Inferior parietal cortex (tissue), 1 donor: ENCODE measurements around the gene SOX6.
"Not testable (repeated sequence)": the region's sequence is repeated elsewhere in the genome, so short reads cannot be mapped to it uniquely, and the experiment has no call there.

Experiments used
- DNase-seq: peaks from one replicate; pipeline ENCODE4 v3.0.0-alpha.2; 2016; ENCODE audit errors: extremely low spot score

The SOX6 gene

DNA sequence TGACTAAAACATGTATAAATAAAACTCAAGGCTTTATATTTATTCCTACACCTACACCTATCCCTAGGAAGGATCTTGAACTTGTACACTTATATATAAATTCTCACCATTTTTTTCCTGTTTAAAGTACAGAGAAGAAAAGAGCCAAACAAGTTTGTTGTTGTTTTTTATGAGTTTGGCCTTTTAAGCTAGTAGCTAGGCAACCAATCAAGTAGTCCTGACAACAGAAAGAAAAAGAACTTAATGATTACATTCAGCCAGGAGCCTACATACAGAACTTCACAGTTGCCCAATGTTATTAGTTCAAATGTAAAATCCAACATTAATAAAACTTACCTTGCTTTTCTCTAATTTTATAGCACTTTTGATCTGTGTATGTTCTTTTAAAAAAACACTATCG is 316.2 kb downstream of the SOX6 start:
- DNase-seq = no peak

DNA sequence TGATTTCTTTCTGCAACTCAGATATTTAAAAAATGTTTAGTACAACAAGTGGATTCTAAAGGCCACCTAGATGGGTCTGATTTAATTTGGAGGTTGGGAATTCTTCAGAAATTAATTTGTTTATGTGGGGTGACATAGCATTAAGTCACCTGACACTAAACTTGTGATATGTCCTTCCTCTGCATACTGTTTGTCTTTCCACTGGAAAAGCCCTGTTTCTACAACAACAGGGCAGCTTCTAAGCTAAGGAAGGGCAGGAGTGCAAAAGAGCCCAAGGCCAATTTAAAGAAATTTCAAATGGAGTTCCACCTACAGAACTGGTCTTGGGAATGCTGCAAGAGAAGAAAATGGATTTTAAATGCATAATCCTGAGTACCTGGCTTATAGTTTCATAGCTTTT is 319.2 kb downstream of the SOX6 start:
- DNase-seq = no peak

DNA sequence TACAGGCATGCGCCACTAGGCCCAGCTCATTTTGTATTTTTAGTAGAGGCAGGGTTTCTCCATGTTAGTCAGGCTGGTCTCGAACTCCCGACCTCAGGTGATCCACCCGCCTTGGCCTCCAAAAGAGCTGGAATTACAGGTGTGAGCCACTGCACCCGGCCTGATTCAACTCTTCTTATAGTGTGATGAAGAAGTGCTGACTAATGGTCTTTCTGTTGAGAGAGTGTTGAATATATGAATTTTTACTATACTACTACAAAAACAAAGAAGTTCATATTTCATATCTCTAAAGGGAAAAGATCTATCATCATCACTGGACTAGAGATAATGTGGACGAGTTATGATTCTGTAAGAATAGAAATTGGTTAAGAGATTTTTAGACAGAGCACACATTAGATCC is 320.1 kb downstream of the SOX6 start:
- DNase-seq = no peak

DNA sequence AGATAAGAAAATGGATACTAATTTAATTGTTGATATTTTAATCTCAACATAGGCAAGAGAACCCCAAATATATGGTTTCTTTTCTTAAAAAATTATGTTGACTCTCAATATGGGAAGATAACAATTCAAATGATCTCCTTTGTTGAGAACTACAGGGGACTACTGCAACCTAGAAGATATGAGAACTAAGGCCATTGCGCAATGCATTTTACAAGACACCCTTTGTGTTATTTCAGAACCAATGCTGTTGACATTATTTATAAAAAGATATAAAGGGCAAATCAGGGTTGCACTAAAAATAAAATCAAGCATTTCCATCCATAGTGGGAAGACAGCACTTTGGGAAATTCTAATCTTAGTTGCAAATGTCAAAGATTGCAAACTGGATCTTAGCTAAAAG is 322.3 kb downstream of the SOX6 start:
- no peak for DNase-seq

DNA sequence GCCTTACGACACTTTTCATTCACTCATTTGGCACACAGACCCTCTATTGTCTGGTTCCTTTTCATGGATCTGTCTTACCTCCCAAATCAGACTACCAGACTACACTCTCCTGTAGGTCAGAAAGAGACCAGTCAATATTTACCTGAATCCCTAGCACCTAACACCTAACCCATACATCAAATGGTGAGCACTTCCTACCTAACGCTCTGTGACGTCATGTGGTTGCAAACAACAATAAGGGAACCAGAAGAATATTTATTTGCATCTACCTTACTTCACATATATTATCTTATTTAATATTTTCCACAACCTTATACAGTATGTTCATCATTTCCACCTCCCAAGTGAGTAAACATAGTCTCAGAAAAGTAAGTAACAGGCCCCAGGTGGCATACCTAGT is 323.4 kb downstream of the SOX6 start:
- DNase-seq = no peak

DNA sequence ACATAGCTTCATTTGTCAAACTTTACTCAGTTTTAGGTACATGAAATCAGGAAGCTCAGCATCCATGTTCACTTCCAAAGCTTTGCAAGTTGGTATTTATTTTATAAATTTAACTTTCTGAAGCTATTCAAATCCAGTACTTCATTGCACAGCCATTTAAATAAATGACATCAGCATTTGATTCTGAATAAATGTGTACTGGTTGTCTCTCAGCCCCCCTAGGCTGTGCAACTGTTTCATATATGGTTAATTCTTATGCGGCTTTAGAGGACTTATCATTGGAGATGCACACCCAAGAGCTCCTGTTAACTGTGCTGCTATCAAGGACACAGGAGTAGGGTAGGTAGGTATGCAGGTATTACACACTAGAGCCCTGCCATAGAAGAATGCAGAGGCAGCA is 325.1 kb downstream of the SOX6 start:
- DNase-seq = no peak

DNA sequence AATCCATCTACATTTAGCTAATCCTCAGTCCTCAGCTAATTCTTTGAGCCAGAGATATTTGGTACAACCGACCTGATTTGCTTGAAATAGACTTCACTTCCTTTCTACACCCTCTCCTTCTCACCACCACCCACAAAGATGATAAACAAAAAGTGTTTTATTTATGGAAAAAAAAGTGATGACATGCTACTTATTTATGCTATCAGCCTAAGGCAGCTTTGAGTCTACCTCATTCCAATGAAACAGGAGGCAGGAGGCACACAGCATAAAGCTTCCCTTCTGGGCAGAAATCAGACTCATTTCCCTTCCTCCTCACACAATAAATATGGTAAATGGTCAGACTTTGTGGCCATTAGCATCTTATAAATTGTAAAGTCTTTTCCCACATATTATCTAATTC is 325.7 kb downstream of the SOX6 start:
- DNase-seq = no peak

DNA sequence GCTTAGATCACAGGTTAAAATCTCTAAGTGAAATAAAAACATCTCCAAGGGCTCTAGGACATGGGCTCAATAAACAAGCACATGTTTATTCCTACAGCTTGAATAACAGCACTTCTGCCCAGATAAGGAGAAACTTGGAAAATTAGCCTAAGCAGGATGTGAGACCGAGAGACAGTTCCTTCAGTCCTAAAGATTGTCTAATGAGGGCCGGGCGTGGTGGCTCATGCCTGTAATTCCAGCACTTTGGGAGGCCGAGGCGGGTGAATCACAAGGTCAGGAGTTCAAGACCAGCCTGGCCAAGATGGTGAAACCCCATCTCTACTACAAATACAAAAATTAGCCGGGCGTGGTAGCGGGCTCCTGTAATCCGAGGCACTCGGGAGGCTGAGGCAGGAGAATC is 327.2 kb downstream of the SOX6 start:
- not testable (repeated sequence) for DNase-seq

DNA sequence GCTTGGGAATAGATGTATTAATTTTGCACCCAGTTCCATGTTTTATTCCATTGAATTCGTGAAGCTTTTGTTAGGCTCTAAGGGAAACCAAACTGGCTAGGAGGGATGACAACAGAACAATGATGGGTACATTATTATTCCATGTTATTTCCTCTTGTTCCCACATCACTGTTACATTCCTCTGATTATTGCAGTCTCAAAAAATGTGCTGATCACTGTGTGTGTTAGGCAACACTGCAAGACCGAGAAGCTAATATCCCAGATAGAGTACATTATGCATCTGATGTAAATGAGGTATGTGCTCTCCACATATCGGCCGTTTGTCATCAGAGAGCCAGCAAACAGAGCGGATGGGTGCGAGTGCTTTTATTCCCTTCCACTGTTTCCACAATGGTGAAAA is 327.9 kb downstream of the SOX6 start:
- DNase-seq = no peak

DNA sequence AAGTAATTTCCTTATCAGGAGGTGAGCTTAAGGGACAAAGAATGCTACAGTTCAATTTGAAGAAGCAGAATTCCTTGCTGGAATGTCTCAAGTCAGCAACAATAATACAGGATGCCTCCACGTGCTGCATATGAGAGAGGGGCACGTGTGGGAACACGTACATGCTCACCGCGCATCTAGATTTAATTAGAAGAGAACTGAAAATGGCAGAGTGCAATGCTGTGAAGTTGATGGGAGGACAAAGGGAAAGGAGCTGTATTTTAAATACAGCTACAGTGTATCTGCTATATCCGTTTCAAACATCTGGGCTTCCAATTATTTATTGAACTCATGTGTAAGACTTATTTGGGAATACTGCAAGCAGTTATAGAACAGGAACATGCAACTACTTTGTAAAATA is 328.7 kb downstream of the SOX6 start:
- DNase-seq = no peak

DNA sequence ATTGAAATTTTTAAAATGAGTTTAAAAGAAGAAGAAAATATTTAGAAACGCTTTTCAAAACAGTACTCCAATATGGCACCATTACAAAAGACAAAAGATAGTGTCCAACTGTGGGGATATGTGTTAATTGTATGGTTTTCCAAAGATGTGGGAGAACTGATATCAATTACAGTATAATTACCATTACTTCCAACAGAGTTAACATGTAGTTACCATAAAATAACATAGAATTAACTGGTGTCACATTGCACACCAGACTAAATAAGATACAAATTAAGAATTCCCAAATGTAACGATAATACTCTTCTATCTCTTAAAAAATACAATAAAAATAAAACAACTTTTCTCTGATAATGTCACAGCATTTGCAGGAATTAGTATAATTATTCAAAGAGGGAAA is 329.5 kb downstream of the SOX6 start:
- no peak for DNase-seq

DNA sequence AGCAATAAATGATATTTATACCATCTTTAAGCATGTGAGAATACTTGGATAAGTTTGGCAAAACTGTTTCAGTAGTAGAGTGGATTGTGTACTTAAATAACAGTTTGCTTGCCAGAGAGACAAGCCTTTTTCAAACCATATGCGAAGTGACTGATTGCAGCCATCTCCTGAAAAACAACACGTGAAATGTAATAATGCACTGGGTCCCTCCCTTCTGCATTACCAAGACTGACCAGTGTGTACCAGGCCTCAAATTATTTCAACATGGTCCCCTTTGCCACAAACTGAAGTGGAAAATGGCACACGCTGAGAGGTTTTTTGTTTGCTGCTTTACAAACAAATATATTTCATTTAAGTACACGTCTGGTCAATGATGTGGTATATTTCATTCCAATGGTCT is 337.4 kb downstream of the SOX6 start:
- no peak for DNase-seq

DNA sequence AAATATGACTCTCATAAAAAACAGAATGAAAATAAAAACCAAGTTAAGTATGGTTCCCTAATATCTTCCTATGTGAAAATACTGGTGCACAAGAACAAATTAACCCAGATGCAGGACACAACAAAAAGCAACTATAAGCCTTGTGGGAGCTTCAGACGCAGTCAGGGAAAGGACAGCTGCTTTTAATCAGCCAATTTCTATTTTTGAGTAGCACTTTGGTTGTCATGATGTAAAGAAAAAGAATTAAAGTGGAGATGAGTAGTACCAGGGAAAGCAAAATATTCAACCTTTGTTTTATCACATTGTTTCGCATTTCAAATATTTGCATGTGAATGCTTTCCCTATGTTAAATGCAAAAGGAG is 339.9 kb downstream of the SOX6 start:
- DNase-seq = no peak

DNA sequence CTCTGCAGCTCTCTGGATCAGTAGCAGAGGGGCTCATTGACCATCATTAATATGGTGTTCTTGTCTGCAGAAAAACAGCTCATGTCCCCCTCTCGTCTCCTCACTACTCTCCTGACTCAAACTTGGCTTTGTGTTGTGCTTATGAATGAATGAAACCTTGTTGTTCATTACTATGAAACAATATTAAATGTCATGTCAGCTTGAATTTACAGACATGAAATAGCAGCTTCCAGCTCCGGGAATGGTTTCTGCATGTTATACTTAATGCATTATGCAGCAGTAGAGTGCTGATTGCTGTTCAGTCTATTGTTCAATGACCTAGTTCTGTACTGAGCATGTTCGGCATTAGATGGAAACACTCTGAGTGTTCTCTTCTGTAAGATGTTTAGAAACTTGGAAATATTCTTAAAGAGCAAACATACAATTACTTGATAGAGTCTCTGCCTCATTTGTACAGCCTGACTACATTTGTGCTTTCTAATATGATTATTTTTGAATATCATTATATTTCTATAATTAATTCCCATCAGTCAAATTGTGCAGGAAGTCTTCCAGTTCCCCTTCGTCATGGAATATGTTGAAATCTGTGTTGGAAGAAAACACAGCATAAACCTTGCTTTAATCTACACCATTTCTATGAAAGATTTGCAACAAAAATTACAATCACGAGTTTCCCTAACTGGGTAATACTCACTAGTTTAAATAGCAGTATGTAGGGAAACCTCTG is 340.4 kb downstream of the SOX6 start:
- no peak for DNase-seq

DNA sequence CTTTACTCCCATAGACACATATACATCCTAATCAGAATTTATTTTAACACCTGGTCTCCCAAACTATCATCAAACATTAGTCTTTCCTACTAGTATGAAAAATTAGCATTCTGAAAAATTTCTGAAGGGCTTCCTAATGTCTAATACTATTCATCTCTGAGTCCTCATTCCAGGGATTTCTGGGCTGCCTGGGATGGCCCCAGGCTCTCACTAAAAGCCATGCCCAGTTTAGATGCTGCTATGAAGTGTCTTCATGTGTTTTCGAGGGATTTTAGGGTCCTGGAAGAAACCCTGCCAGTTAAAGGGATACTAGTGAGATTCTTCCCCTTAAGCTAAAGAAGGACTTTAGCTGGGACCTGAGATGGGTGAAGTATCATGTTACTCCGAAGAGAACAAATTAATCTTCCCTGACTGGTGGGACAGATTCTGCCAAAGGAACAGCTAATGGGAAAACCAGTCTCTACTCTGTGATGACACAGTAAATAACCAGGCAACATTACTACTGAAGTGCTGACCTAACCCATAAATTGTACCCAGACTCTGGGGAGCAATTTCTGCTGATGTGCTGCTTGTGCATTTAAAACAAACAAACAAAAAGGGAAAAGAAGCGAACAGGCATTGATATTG is 342.6 kb downstream of the SOX6 start:
- no peak for DNase-seq

DNA sequence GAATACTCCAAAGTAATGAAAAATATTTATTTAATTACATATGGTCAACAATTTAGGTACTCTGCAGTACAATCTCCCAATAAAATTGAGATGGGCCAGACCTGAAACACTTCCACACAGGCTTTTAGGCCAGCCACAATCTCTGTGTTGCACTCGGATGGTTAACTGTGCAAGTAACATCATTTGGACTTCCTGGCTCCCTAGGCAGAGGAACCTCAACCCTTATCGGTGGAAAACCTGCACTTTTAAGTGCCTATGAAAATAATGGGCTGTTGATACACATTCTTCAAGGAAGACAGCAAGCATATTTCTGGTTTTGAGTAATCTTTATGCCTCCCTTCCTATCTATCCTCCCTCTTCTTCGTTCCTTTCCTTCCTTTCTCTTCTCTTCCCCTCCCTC is 343.1 kb downstream of the SOX6 start:
- no peak for DNase-seq

DNA sequence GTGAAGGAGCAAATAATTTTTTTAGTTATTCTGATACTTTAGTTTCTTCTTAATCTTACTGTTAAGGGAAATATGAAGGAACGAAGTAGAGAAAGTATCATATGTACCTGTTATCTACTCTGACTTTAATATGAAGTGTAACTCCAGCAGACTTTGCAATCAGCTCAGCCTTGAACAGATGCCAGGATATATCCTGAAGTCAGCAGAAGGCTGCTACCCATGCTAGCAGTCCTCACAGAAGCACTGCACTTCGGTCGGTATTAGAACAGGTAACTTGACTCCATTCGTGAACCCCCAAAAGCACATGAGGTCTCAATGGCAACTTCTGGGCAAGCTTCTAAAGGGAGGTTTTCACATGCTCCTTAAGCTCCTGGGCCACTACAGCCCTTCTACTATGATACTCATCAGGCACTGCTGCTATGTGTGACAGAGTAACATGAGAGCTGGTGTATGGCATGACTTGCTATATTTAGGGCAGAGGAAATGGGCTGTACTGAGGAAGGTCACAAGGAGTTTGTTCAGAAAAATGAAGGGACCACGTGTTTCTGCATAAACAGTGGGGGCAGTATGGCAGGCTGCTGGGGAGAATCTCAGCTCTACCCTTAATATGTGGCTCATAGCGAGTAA is 344.1 kb downstream of the SOX6 start:
- no peak for DNase-seq

DNA sequence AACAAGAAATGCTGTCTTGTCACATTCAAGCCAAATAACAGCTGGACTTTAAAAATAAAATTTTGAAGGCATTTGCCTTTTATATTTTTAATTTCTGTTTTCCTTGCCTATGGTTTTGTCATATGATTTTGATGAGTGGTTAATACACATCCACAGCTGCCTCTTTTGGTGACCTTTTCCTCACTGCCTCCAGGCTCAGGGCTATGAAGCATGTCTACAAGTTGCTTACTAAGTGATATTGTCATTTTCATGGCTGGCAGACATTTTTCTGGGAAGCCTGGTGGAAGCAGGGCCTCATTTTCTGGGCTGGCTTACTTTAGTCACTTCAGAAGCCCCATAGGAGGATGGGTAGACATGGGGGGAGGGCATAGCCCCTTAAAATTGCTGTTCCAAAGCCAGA is 344.9 kb downstream of the SOX6 start:
- DNase-seq = no peak

DNA sequence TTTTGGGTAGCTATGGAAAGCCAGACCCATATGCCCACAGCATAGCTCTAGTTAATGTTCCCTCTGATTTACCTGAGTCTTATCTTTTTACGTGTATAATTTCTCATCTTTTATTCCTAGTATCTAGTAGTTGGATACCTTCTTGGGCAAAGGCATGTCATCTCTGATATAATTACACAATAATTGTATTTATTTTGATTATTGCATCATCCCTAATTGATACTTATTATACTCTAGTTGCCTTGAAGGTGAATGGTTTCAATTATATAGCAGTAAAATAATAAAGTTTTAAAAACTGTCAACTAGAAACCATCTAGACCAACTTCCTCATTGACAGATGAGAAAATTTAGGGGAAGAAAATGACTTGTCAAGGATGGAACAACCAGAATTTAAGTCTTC is 347.3 kb downstream of the SOX6 start:
- no peak for DNase-seq

DNA sequence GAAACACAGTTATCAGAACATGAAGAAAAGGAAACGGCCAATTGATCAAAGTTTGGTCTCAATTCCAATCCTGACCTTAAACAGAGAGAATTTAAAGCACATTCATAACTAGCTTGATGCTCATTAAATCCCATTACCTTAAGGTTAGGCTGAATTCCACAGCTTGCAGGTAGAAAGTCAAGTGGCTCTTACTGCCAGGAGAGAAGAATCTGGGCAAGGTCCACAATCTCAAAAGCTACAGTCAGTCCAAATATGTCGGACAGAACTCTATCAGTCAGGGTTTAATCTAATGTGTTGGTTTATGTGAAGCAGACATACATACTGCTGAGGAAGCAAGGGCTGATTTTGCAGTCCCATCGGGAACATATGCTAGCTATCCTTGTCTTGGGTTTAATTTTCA is 348.8 kb downstream of the SOX6 start:
- no peak for DNase-seq

DNA sequence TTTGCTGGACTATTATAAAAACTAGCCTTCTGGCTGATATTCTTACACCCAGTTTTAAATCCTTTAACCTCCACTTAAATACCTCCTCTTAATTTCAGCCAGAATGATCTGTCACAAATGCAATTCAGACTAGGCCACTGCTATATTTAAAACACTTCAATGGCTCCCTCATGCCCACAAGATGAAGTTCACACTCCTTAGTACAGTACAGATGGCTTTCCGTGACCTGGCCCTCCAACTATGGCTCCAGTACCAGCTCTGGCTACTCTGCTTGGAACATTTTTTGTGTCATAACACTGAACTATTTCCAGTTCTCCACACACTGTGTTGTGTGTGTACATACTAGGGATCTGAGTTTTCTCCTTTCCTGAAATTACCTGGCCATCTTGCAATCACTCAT is 353.4 kb downstream of the SOX6 start:
- DNase-seq = no peak

DNA sequence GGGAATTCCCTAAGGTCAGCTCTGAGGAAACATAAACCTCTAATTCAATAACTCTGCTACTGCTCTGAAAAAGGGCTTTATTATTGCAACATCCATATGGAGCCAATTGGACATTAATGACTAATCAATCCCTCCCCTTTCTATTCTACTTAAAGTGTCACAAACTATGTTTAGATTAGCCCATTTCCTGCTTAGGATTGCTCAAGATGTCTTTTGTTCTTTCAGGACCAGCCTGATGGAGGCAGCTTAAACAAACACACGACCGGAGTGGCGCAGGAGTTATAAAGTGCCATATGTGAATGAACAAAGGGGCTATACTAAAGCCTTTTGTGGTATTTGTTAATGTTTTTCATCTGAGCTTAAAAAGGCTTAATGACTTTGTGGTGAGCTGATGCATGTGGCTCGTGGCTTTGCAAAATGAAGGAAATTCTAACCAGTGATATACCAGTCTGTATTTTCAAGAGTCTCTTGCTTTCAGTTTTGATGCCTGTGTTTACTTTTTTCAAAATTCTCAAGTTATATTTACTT is 354.4 kb downstream of the SOX6 start:
- DNase-seq = no peak

DNA sequence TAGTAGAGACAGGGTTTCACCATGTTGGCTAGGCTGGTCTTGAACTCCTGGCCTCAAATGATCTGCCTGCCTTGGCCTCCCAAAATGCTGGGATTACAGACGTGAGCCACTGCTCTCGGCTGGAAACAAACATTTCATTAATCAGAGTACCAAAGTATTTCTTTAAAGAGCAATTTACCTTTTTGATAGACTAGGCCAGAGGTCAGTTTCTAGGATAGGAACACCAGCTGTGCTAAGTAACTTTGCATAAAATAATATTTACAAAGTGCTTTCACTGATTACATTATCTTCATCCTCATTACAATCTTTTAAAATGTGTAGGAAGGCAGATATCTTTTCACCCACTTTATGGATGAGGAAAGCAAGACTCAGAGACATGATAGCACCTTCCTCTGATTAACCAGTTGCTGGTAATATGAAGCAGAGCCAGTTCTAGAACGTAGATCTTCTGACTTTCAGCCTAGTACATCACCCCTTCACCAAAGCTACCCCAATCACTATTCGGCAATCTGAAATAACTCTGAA is 355.2 kb downstream of the SOX6 start:
- no peak for DNase-seq
